Fibroblast of pulmonary artery (primary cell): ENCODE measurements around the gene METAP2.
"Not testable (repeated sequence)": the region's sequence is repeated elsewhere in the genome, so short reads cannot be mapped to it uniquely, and the experiment has no call there.

Source experiments
- DNase-seq: peaks from one replicate; pipeline ENCODE4 v3.0.0-alpha.2; 2010; ENCODE audit warnings: low read depth
- H3K4me3 ChIP-seq: replicated peaks from 2 replicates; pipeline ENCODE4 v1.5.1; 2011; ENCODE audit warnings: low read depth, mild to moderate bottlenecking, control low read depth, low read length, moderate library complexity
- TF ChIP-seq, protein P1 (sequence below): IDR thresholded peaks from 2 replicates; pipeline ENCODE4 v1.5.1; 2011; ENCODE audit warnings: mild to moderate bottlenecking, control low read depth, low read length, inconsistent platforms; ENCODE audit errors: missing control alignments

METAP2 gene

DNA sequence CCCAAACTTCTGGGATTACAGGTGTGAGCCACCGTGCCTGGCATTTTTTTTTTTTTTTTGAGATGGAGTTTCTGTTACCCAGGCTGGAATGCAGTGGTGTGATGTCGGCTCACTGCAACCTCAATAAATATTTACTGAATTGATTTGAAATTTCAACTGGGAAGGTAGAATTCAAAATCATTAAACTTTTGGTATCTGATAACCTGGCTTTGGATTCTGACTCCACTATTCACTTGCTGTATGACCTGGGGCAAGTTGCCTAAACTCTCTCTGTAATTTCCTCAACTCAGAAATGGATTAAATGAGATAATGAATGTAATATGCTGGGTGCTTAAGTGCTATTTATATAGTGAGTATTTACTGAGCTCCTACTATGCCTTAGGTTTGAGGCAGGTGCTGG is 8.7 kb upstream of the METAP2 start:
- DNase-seq = no peak
- no peak overlapping the region for H3K4me3 ChIP-seq
- TF ChIP-seq, protein P1, sequence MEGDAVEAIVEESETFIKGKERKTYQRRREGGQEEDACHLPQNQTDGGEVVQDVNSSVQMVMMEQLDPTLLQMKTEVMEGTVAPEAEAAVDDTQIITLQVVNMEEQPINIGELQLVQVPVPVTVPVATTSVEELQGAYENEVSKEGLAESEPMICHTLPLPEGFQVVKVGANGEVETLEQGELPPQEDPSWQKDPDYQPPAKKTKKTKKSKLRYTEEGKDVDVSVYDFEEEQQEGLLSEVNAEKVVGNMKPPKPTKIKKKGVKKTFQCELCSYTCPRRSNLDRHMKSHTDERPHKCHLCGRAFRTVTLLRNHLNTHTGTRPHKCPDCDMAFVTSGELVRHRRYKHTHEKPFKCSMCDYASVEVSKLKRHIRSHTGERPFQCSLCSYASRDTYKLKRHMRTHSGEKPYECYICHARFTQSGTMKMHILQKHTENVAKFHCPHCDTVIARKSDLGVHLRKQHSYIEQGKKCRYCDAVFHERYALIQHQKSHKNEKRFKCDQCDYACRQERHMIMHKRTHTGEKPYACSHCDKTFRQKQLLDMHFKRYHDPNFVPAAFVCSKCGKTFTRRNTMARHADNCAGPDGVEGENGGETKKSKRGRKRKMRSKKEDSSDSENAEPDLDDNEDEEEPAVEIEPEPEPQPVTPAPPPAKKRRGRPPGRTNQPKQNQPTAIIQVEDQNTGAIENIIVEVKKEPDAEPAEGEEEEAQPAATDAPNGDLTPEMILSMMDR = no peak

DNA sequence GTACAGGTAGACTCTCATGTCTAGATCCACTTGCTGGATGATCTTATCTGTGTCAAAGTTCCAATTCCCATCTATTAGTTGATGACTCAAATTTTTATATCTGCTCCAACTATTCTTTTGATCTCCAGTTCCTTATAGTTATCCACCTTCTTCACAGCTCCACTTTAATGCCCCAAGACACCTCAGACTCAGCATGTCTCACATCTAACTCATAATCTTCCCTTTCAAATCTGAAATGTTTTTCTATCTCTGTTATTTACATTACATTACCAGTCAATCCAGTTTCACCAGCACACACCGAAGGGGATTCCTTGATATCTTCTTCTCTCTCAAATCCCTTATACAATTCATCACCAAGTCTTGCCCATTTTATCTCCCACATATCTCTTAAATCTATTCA is 3.7 kb upstream of the METAP2 start:
- TF ChIP-seq, protein P1 = no peak
- no peak for DNase-seq
- H3K4me3 ChIP-seq = no peak overlapping the region

DNA sequence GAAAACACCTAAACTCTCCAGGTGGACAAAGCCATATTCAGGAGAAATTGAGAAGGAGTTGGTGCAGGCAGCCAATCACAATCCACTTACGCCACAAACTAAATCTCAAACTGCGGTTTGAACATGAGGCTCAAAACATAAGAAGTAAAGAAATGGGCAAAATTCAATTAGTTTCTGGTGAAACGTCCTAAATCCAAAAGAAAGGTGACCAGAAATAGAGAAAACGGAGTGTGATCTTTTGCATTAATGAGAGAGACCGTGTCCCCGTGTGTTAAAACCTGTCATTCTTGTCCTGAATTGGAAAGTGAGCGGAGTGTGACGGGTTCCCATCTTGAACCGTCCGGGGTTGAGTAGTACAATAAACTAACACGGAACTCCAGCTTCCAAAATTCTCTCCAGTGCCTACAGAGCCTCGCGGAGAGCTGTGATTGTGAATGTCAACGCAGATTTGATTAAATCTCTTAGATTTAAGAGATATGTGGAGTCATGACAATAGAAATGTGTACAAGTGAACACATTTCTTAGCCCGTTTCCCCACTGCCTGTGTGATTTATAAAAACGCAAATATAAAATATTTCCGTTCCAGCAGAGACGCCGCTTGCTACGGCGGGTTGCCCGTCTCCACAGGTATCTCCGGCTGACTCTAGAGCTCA is 595 bp upstream of the METAP2 start:
- TF ChIP-seq, protein P1 = no peak
- peak; percentile 59 for DNase-seq
- H3K4me3 ChIP-seq = peak overlapping the region; percentile 100

DNA sequence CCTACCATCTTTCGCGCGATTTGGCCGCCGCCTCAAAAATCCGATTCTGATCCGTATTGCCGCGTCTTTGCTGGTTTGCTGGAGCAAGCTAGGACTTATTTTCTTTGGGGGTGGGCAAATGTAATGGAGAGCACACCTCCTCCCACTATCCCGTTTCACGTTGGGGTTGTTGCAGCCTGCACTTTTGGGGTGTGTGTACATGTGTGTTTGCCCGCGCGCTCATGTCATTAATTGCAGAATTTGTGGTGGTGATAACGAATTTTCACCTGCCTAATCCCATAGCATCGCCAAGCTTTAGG is 657 bp downstream of the METAP2 start:
- H3K4me3 ChIP-seq = peak overlapping the region; percentile 100
- TF ChIP-seq, protein P1 = no peak
- DNase-seq = no peak

DNA sequence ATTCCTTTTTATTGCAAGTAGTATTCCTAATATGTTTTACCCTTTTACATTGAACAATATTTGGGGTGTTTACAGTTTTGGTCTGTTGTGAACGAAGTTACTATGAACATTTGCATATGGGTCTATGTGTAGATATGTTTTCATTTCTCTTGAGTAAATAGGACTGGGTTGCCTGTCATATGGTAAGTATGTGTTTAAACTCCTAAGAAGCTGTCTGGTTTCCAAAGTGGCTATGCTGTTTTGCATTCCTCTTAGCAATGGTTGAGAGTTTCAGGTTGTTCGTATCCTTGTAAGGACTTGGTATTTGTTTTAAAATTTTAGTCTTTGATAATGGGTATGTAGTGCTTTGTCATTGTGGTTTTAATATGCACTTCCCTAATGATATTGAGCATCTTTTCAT is 6.3 kb downstream of the METAP2 start:
- TF ChIP-seq, protein P1 = no peak
- no peak overlapping the region for H3K4me3 ChIP-seq
- peak; percentile 18 for DNase-seq

DNA sequence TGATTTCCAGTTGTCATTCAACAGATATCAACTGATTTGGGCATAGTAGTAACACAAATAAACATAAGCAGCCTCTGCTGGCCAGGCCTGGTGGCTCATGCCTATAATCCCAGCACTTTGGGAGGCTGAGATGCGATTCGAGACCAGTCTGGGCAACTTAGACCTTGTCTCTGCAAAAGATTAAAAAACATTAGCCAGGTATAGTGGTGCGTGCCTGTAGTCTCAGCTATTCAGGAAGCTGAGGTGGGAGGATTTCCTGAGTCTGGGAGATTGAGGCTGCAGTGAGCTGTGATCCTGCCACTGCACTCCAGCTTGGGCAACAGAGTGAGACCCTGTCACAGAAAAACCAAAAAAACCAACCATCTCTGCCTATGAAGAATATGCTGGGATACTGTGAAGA is 7.1 kb downstream of the METAP2 start:
- DNase-seq = peak; percentile 7
- H3K4me3 ChIP-seq = no peak overlapping the region
- TF ChIP-seq, protein P1 = peak; percentile 16

DNA sequence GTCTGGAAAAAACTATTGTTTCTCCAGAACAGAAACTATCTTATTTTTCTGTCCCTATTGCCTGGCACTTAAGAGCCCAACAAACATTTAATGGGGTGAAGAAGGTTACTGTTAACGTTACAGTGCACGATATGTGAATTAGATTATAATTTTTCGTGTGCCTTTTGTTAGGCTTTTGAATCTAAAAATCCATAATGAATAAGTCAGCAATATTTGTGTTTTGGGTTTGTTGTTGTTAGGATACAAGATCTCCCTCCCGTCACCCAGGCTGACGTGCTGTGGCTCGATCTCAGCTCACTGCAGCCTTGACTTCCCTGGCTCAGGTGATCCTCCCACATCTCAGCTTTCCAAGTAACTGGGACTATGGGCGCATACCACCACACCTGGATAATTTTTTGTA is 7.9 kb downstream of the METAP2 start:
- H3K4me3 ChIP-seq = no peak overlapping the region
- TF ChIP-seq, protein P1 = no peak
- DNase-seq = no peak

DNA sequence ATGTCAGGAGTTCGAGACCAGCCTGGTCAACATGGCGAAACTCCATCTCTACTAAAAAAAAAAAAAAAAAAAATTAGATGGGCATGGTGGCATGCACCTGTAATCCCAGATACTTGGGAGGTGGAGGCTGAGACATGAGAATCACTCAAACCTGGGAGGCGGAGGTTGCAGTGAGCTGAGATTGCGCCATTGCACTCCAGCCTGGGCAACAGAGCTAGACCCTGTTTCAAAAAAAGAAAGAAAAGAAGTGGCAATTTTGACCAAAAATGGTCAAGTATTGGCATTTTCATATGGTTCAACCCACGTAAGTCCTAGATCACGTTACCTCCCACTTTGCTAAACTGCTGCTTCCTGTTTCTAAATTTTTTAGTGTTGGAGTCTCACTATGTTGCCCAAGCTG is 8.6 kb downstream of the METAP2 start:
- not testable (repeated sequence) for H3K4me3 ChIP-seq, DNase-seq
